Urinary bladder (tissue), 4 donors: ENCODE measurements around the gene IMMP2L. TPM values are rescaled to one million over a fixed set of nuclear protein-coding genes. Genes with fewer than 3 reads are reported as not detected.
"Not testable (repeated sequence)": the region's sequence is repeated elsewhere in the genome, so short reads cannot be mapped to it uniquely, and the experiment has no call there.

Experiments used
- DNase-seq: peaks from one replicate; pipeline ENCODE4 v3.0.0-alpha.2; 2015; ENCODE audit errors: extremely low spot score
- H3K27ac ChIP-seq: one replicate; pipeline ENCODE4 v1.5.1; 2013; ENCODE audit warnings: low read depth, mild to moderate bottlenecking, moderate library complexity
- H3K36me3 ChIP-seq: one replicate; pipeline ENCODE4 v1.6.1; 2013; ENCODE audit warnings: mild to moderate bottlenecking, moderate library complexity; ENCODE audit not compliant: insufficient read depth
- H3K4me1 ChIP-seq: one replicate; pipeline ENCODE4 v1.6.1; 2013; ENCODE audit warnings: mild to moderate bottlenecking, moderate library complexity; ENCODE audit not compliant: insufficient read depth
- H3K4me3 ChIP-seq: one replicate; pipeline ENCODE4 v1.5.1; 2013; ENCODE audit warnings: low read depth, low read length
- WGBS: extraction: QIAGEN DNeasy Blood & Tissue Kit; methylation state at CpG from one replicate; pipeline ENCODE4 v1.1.7; 2013; 5-methylcytosine and 5-hydroxymethylcytosine counted together
- polyA plus RNA-seq: library from polyadenylated mRNA; stranded (reverse); fragments of 200-250 nt; gene quantifications from one replicate; pipeline ENCODE4 v1.2.3, GENCODE V29; 2013
- total RNA-seq: library from RNA; depleted of rRNA; stranded (reverse); fragments of >200 nt; gene quantifications from one replicate; pipeline ENCODE4 v1.2.3, GENCODE V29; 2014
- donor health status: healthy with polysubstance abuse.
- donor health status: healthy.

Gene IMMP2L
- total and polyA plus RNA-seq, 2 donors = 22.4 to 26.2 TPM

GRCh38 chr7:111251365-111251764 lies 310.9 kb downstream of the IMMP2L start:
- DNase-seq, H3K36me3 ChIP-seq, H3K4me1 ChIP-seq, H3K4me3 ChIP-seq, H3K27ac ChIP-seq: not testable (repeated sequence)
- WGBS = 96% methylated on average over 3 of the region's 3 CpGs

GRCh38 chr7:111249807-111250206 lies 312.5 kb downstream of the IMMP2L start:
- H3K4me3 ChIP-seq, H3K27ac ChIP-seq, H3K36me3 ChIP-seq, DNase-seq, H3K4me1 ChIP-seq: not testable (repeated sequence)
- WGBS = 90% methylated on average over 5 of the region's 5 CpGs

GRCh38 chr7:111242141-111242755 lies 320.0 kb downstream of the IMMP2L start:
- Histone ChIP-seq H3K36me3 (no peaks in the 10 kb centered on the region), H3K27ac (no peak overlapping the region), H3K4me1 (no peaks in the 10 kb centered on the region), H3K4me3 (no peak overlapping the region)
- no peak for DNase-seq
- 76% methylated on average over 9 of the region's 9 CpGs for WGBS

GRCh38 chr7:111240371-111240770 lies 321.9 kb downstream of the IMMP2L start:
- no peak overlapping the region for H3K27ac ChIP-seq
- H3K4me3 ChIP-seq = no peak overlapping the region
- H3K36me3 ChIP-seq = no peaks in the 10 kb centered on the region
- DNase-seq = no peak
- H3K4me1 ChIP-seq = no peaks in the 10 kb centered on the region
- WGBS = 94% methylated on average over 4 of the region's 4 CpGs

- Histone ChIP-seq H3K4me1 (no peaks in the 10 kb centered on the region), H3K4me3 (no peak overlapping the region), H3K36me3 (no peaks in the 10 kb centered on the region), H3K27ac (no peak overlapping the region)
- no peak for DNase-seq
- WGBS = 32% methylated on average over 1 of the region's 1 CpG
These were observed 322.9 kb downstream of the IMMP2L start for GRCh38 chr7:111239437-111239836.

GRCh38 chr7:111238886-111239285 lies 323.4 kb downstream of the IMMP2L start:
- no peak overlapping the region for H3K27ac ChIP-seq
- H3K4me1 ChIP-seq = no peaks in the 10 kb centered on the region
- no peak for DNase-seq
- 64% methylated on average over 1 of the region's 1 CpG for WGBS
- H3K4me3 ChIP-seq = no peak overlapping the region
- H3K36me3 ChIP-seq = no peaks in the 10 kb centered on the region

GRCh38 chr7:111235709-111236108 lies 326.6 kb downstream of the IMMP2L start:
- H3K36me3 ChIP-seq = no peaks in the 10 kb centered on the region
- H3K27ac ChIP-seq = no peak overlapping the region
- H3K4me3 ChIP-seq = no peak overlapping the region
- DNase-seq = no peak
- no peaks in the 10 kb centered on the region for H3K4me1 ChIP-seq

GRCh38 chr7:111232249-111233084 lies 329.8 kb downstream of the IMMP2L start:
- DNase-seq = no peak
- WGBS = 83% methylated on average over 3 of the region's 3 CpGs
- no peak overlapping the region for H3K27ac ChIP-seq

GRCh38 chr7:111229916-111230315 lies 332.4 kb downstream of the IMMP2L start:
- Histone ChIP-seq H3K4me1 (no peaks in the 10 kb centered on the region), H3K27ac (no peak overlapping the region), H3K36me3 (no peaks in the 10 kb centered on the region), H3K4me3 (no peak overlapping the region)
- DNase-seq = no peak
- WGBS = 27% methylated on average over 2 of the region's 2 CpGs

More at GRCh38 chr7:111232249-111233084, 329.8 kb downstream of the IMMP2L start:
- H3K4me3 ChIP-seq = no peak overlapping the region
- H3K4me1 ChIP-seq = no peaks in the 10 kb centered on the region
- no peaks in the 10 kb centered on the region for H3K36me3 ChIP-seq

GRCh38 chr7:111229181-111229740 lies 333.0 kb downstream of the IMMP2L start:
- H3K27ac ChIP-seq = no peak overlapping the region
- H3K4me1 ChIP-seq = no peaks in the 10 kb centered on the region
- no peaks in the 10 kb centered on the region for H3K36me3 ChIP-seq
- no peak for DNase-seq
- no peak overlapping the region for H3K4me3 ChIP-seq
- 94% methylated on average over 4 of the region's 4 CpGs for WGBS

GRCh38 chr7:111228437-111228836 lies 333.9 kb downstream of the IMMP2L start:
- Histone ChIP-seq H3K4me1 (no peaks in the 10 kb centered on the region), H3K27ac (no peak overlapping the region), H3K4me3 (no peak overlapping the region), H3K36me3 (no peaks in the 10 kb centered on the region)
- WGBS = 97% methylated on average over 1 of the region's 1 CpG
- no peak for DNase-seq

- Histone ChIP-seq H3K4me1 (no peaks in the 10 kb centered on the region), H3K36me3 (no peaks in the 10 kb centered on the region), H3K4me3 (no peak overlapping the region), H3K27ac (no peak overlapping the region)
- no peak for DNase-seq
- WGBS = 86% methylated on average over 2 of the region's 2 CpGs
These were observed 335.5 kb downstream of the IMMP2L start for GRCh38 chr7:111226800-111227199.

GRCh38 chr7:111224354-111225231 lies 337.7 kb downstream of the IMMP2L start:
- H3K36me3 ChIP-seq = no peaks in the 10 kb centered on the region
- no peak for DNase-seq
- no peak overlapping the region for H3K4me3 ChIP-seq
- 53% methylated on average over 2 of the region's 2 CpGs for WGBS
- H3K4me1 ChIP-seq = no peaks in the 10 kb centered on the region
- H3K27ac ChIP-seq = no peak overlapping the region
